Pons (tissue), 1 donor: ENCODE data around the gene MACO1.

Source experiments
- DNase-seq: peaks from one replicate; pipeline ENCODE4 v3.0.0-alpha.2; 2016; ENCODE audit warnings: low spot score

The MACO1 gene

DNA sequence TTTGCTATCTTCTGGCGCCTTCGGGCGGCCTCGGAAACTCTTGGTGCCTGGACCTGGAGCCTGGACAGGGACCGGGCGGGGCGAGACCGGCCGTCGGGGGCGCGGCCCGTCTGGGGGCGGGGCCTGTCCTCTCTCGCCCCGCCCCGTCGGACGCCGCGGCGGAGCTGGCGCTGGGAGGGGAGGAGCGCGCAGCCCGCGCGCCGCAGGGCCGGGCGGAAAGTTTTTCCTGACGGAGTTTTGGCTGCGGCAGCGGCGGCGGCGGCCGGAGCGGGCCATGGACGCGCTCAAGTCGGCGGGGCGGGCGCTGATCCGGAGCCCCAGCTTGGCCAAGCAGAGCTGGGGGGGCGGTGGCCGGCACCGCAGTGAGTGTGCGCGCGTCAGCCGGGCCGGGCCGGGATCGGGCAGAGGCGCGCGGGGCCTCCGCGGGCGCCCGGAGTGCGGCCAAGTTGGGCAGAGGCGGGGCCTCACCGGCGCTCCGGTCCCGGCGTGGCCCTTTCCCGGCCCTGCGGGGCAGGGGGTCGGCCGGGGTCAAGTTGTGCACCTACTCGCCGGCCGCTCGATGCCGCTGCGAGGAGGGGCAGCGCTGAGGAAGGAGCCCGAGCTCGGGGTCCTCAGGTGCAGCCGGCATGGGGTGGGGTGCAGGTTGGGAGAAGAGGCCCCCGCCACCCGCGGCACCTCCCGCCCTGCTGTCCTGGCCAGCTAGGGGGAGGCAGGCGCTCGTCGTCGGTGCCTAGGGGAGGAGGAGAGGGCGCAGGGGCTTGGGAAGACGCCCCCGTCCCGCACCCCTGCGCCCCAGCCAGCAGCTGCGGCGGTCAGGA, 112.9 kb downstream of the MACO1 start, which contains the start of gene LDLRAP1:
LDLRAP1 (plus strand) TSS at position 182 of the 818 bp plus-strand sequence; CDS start at position 275, 93 bp downstream.
- peak; percentile 82 for DNase-seq

GRCh38 chr1:25544243-25544764, 113.6 kb downstream of the MACO1 start:
- DNase-seq: no peak

- DNase-seq: peak; percentile 82
These were observed 114.1 kb downstream of the MACO1 start for GRCh38 chr1:25544819-25545218.

GRCh38 chr1:25545767-25546166, 115.1 kb downstream of the MACO1 start:
- no peak for DNase-seq

DNA sequence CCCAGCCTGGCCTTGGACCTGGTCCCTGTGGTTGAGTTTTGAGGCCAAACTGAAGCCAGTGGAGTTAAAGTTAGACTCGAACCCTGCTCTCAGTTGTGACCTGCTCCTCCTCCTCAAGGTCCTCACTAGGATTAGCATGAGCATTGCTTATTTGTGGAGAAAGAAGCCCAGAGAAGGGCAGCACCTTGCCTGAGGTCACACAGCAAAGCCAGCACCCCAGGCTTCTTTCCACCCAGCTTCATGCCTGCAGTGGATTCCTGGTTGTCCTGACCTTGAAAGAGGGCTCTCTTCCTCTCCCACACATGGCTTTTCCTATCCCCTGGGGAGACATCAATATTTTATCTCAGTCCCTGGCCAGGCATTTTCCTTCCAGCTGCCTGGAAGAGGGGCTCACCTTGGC, 115.5 kb downstream of the MACO1 start:
- no peak for DNase-seq

DNA sequence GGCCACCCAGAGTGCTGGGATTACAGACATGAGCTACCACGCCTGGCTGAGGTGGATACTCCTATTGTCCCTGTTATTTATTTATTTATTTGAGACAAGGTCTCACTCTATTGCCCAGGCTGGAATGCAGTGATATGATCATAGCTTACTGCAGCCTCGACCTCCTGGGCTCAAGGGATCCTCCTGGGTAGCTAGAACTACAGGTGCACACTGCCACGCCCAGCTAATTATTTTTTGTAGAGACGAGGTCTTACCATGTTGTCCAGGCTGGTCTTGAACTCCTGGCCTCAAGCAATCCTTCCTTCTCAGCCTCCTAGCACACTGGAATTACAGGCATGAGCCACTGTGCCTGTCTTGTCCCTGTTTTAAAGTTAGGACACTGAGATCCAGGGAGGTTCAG, 117.9 kb downstream of the MACO1 start:
- DNase-seq: no peak

- DNase-seq: peak; percentile 25
These were observed 118.8 kb downstream of the MACO1 start for GRCh38 chr1:25549273-25550154.
